Nucleus accumbens (tissue), 56 donors: Measurements from ENCODE around the gene RIN1.

Source experiments
- DNase-seq, 56 donors: peaks; one replicate each; lab custom pipeline; 2025; lab: John Stamatoyannopoulos, UW

The RIN1 gene

GRCh38 chr11:66287211-66287888 is 48.9 kb downstream of the RIN1 start:
- DNase-seq: no peak

GRCh38 chr11:66286699-66287098 is 49.5 kb downstream of the RIN1 start:
- no peak for DNase-seq

- no peak for DNase-seq
These were observed 50.8 kb downstream of the RIN1 start for GRCh38 chr11:66285250-66285947.

GRCh38 chr11:66284526-66285078 is 51.6 kb downstream of the RIN1 start:
- DNase-seq: no peak

GRCh38 chr11:66283461-66284105 is 52.7 kb downstream of the RIN1 start:
- no peak for DNase-seq

GRCh38 chr11:66282468-66283455 is 53.5 kb downstream of the RIN1 start:
- DNase-seq: peak; percentile 76 to 100 (median 96)
